Left lung (tissue), 10 donors: Measurements from ENCODE around the gene PTGR3. TPM values are rescaled to one million over a fixed set of nuclear protein-coding genes. Genes with fewer than 3 reads are reported as not detected.

Source experiments
- ATAC-seq: fragments of 200-7000 bp; cut with Tn5 transposase; one replicate; pipeline ENCODE4 v1.9.1; 2020; ENCODE audit warnings: moderate library complexity
- DNase-seq, 4 donors: peaks; one replicate each; pipeline ENCODE4 v3.0.0-alpha.2; 2013 to 2020
- H3K27ac ChIP-seq, 2 donors: fragments of 200-600 bp; sonication (generic) in 1 of 2; one replicate each; pipeline versions ENCODE4 v1.5.0 to v1.8.0; 2020 to 2021
- H3K27me3 ChIP-seq, 2 donors: fragments of 200-600 bp; sonication (generic) in 1 of 2; one replicate each; pipeline versions ENCODE4 v1.5.0 to v1.8.0; 2020 to 2021
- H3K36me3 ChIP-seq, 2 donors: fragments of 200-600 bp; sonication (generic) in 1 of 2; one replicate each; pipeline versions ENCODE4 v1.5.0 to v1.8.0; 2020 to 2021
- H3K4me1 ChIP-seq, 2 donors: fragments of 200-600 bp; one replicate each; pipeline ENCODE4 v1.8.0; 2021
- H3K4me3 ChIP-seq, 2 donors: fragments of 200-600 bp; sonication (generic) in 1 of 2; one replicate each; pipeline versions ENCODE4 v1.5.0 to v1.8.0; 2020 to 2021; ENCODE audit warnings: mild to moderate bottlenecking in 1 of 2
- H3K9me3 ChIP-seq, 2 donors: fragments of 200-600 bp; sonication (generic) in 1 of 2; one replicate each; pipeline versions ENCODE4 v1.5.0 to v1.8.0; 2020 to 2021
- CTCF ChIP-seq, 2 donors: fragments of 200-600 bp; sonication (generic) in 1 of 2; IDR thresholded peaks; one replicate each; pipeline versions ENCODE4 v1.5.0 to v1.8.0; 2021; ENCODE audit warnings: antibody characterized with exemption in 2 of 2
- intact Hi-C, 2 donors: fragments of 100-400 bp; cut with DNase I; formaldehyde crosslinking; loops; one replicate each; pipeline versions ENCODE4 v1.11.2 to v1.14.2; 2022
- polyA plus RNA-seq, 6 donors: library from polyadenylated mRNA; unstranded; fragments of 120-200 nt; gene quantifications; one replicate each; pipeline ENCODE4 v1.2.1, GENCODE V29; 2013; ENCODE audit not compliant: insufficient read length in 6 of 6
- total RNA-seq, 2 donors: library from RNA; stranded (reverse); fragmentation: NEBNext Ultra II Directional; extraction: Animal tissue kit (Norgen Biotek cat#: 25700); gene quantifications; one replicate each; pipeline ENCODE4 v1.2.1, GENCODE V29; 2021
- donor health status: DM: no; HTN: yes; CAD: no.
- donor health status: DM: no; HTN: no; CAD: no.

The PTGR3 gene
- total and polyA plus RNA-seq, 8 donors = 25.7 to 55.0 (median 46.4) TPM

GRCh38 chr18:75253784-75254183, 44.8 kb upstream of the PTGR3 start:
- peaks cover 0 to 21% of the 10 kb centered on the region in 2 donors for H3K4me1 ChIP-seq
- no peak overlapping the region for H3K4me3 ChIP-seq
- DNase-seq = peak in 1 of 4 donors; percentile 65
- peak overlapping the region in 1 of 2 donors; percentile 45 for H3K27ac ChIP-seq
- TF ChIP-seq CTCF (IDR thresholded peaks at IDR 0.05) = no peak
- intact Hi-C loops = no loop called here
- no peaks in the 10 kb centered on the region for H3K9me3 ChIP-seq
- H3K27me3 ChIP-seq = no peaks in the 10 kb centered on the region
- H3K36me3 ChIP-seq = no peaks in the 10 kb centered on the region
- peak; percentile 43 for ATAC-seq

GRCh38 chr18:75253043-75253442, 44.1 kb upstream of the PTGR3 start:
- H3K9me3 ChIP-seq = no peaks in the 10 kb centered on the region
- H3K27me3 ChIP-seq = no peaks in the 10 kb centered on the region
- intact Hi-C loops = no loop called here
- H3K36me3 ChIP-seq = no peaks in the 10 kb centered on the region
- H3K27ac ChIP-seq = peak overlapping the region in 1 of 2 donors; percentile 45
- peaks cover 4 to 28% of the 10 kb centered on the region in 2 donors for H3K4me1 ChIP-seq
- DNase-seq = no peak
- TF ChIP-seq CTCF (IDR thresholded peaks at IDR 0.05) = no peak
- no peak overlapping the region for H3K4me3 ChIP-seq
- ATAC-seq = no peak

DNA sequence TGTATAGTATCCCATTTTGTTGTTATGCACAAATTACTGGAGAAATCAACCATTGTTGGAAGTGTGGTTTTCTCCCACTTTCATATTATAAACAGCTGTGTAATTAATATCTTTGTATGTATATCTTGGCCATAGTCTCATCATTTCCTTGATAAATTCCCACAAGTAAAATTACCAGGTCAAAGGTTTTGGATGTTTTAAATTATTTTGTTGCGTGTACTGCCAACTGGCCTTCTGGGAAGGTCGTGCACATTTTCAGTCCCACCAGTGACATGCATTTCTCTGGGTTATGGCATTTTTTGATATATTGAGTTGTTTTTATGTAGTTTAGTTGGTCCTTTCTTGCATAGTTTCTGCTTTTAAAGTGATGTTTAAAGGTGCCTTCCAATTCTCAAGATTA, 43.2 kb upstream of the PTGR3 start:
- ATAC-seq = no peak
- Histone ChIP-seq H3K9me3 (no peaks in the 10 kb centered on the region), H3K4me1 (peaks cover 5 to 32% of the 10 kb centered on the region in 2 donors), H3K27ac (peak overlapping the region in 1 of 2 donors; percentile 3), H3K36me3 (no peaks in the 10 kb centered on the region), H3K4me3 (no peak overlapping the region), H3K27me3 (no peaks in the 10 kb centered on the region)
- intact Hi-C loops = no loop called here
- no peak for TF ChIP-seq CTCF (IDR thresholded peaks at IDR 0.05)
- no peak for DNase-seq

- no peak for ATAC-seq
- intact Hi-C loops = no loop called here
- Histone ChIP-seq H3K27me3 (no peaks in the 10 kb centered on the region), H3K4me3 (no peak overlapping the region), H3K4me1 (peaks cover 5 to 38% of the 10 kb centered on the region in 2 donors), H3K9me3 (no peaks in the 10 kb centered on the region), H3K36me3 (no peaks in the 10 kb centered on the region), H3K27ac (no peak overlapping the region)
- DNase-seq = no peak
- TF ChIP-seq CTCF (IDR thresholded peaks at IDR 0.05) = no peak
Observed at GRCh38 chr18:75251466-75251865, 42.5 kb upstream of the PTGR3 start.

DNA sequence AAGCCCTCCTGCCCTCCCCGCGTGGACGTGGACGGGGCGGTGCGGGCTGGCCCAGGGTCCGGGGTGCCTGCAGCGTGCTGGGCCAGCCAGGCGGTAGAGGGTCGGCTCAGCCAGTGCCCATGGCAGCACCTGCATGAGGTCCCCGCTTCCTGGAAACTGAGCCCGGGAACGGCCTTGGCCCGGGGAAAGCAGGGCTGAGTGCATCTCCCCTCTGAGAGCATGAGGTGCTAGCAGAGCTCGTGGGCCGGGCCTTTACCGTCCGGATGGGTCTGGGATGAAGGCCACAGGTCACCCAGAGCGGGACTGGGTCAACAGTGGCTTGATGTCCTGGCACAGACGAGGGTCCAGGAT, 41.5 kb upstream of the PTGR3 start:
- H3K27me3 ChIP-seq = no peaks in the 10 kb centered on the region
- peak overlapping the region in 1 of 2 donors; percentile 60 for H3K27ac ChIP-seq
- DNase-seq (peak in 1 of 4 donors; percentile 82), ATAC-seq (no peak)
- peaks cover 5 to 39% of the 10 kb centered on the region in 2 donors for H3K4me1 ChIP-seq
- no peak for TF ChIP-seq CTCF (IDR thresholded peaks at IDR 0.05)
- no peaks in the 10 kb centered on the region for H3K36me3 ChIP-seq
- intact Hi-C loops = no loop called here
- H3K9me3 ChIP-seq = no peaks in the 10 kb centered on the region
- H3K4me3 ChIP-seq = no peak overlapping the region
